Ovary (tissue), 9 donors: ENCODE data around the gene TPST1. TPM values are rescaled to one million over a fixed set of nuclear protein-coding genes. Genes with fewer than 3 reads are reported as not detected.

Source experiments
- DNase-seq, 5 donors: peaks; one replicate each; pipeline ENCODE4 v3.0.0-alpha.2; 2019 to 2020
- H3K27ac ChIP-seq, 2 donors: fragments of 200-600 bp; one replicate each; pipeline versions ENCODE4 v1.5.1 to v1.8.0; 2019 to 2022
- H3K27me3 ChIP-seq: fragments of 200-600 bp; one replicate; pipeline ENCODE4 v1.8.0; 2022
- H3K36me3 ChIP-seq: fragments of 200-600 bp; sonication (generic); one replicate; pipeline ENCODE4 v1.5.1; 2019
- H3K4me1 ChIP-seq: one replicate; pipeline ENCODE4 v1.8.1; 2013; ENCODE audit warnings: mild to moderate bottlenecking, moderate library complexity; ENCODE audit not compliant: insufficient read depth
- H3K4me3 ChIP-seq: fragments of 200-600 bp; sonication (generic); one replicate; pipeline ENCODE4 v1.5.1; 2017
- H3K9me3 ChIP-seq, 2 donors: fragments of 200-600 bp in 1 of 2; sonication (generic) in 1 of 2; one replicate each; pipeline versions ENCODE4 v1.5.1 to v1.8.1; 2013 to 2019; ENCODE audit warnings: mild to moderate bottlenecking in 1 of 2, moderate library complexity in 1 of 2
- CTCF ChIP-seq, 3 donors: fragments of 450-650 bp in 2 of 3; fragments of 200-600 bp in 1 of 3; IDR thresholded peaks; one replicate each; pipeline versions ENCODE4 v1.5.1 to v1.8.0; 2016 to 2022; ENCODE audit warnings: antibody characterized with exemption in 3 of 3, mild to moderate bottlenecking in 1 of 3
- EP300 ChIP-seq: sonication (generic); formaldehyde crosslinking; IDR thresholded peaks from one replicate; pipeline ENCODE4 v1.6.1; 2017; ENCODE audit warnings: antibody characterized with exemption
- POLR2A ChIP-seq: fragments of 450-650 bp; IDR thresholded peaks from one replicate; pipeline ENCODE4 v1.6.1; 2017; ENCODE audit warnings: antibody characterized with exemption, mild to moderate bottlenecking, moderate library complexity
- WGBS, 3 donors: extraction: QIAGEN DNeasy Blood & Tissue Kit in 1 of 3; methylation state at CpG; one replicate each; pipeline versions ENCODE4 v1.1.5 to v1.1.7; 2013 to 2017; 5-methylcytosine and 5-hydroxymethylcytosine counted together
- intact Hi-C, 4 donors: fragments of 100-400 bp; cut with DNase I; formaldehyde crosslinking; loops; one replicate each; pipeline versions ENCODE4 v1.11.0 to v1.15.1; 2022 to 2023
- polyA plus RNA-seq, 2 donors: library from polyadenylated mRNA; stranded (reverse); fragments of 200-250 nt in 1 of 2; fragments of 350-450 nt in 1 of 2; fragmentation: Illumina TruSeq in 1 of 2; extraction: RNeasy Lipid Tissue Mini Kit (QIAGEN cat#74804) in 1 of 2; gene quantifications; one replicate each; pipeline ENCODE4 v1.2.3, GENCODE V29; 2013 to 2014
- total RNA-seq, 7 donors: library from RNA; depleted of rRNA in 2 of 7; stranded (reverse); fragments of >200 nt in 2 of 7; fragmentation: NEBNext Ultra II Directional in 3 of 7; extraction: Animal tissue kit (Norgen Biotek cat#: 25700) in 3 of 7; gene quantifications; one replicate each; pipeline versions ENCODE4 v1.1.0 to v1.2.4, GENCODE V29; 2016 to 2023
- donor health status: DM: no; HTN: no; CAD: no; lungs with moderate emphysema.
- donor health status: DM: no; HTN: no; CAD: no.
- donor health status: Bipolar disorder and iron deficiency.
- donor health status: DM: yes; HTN: yes; CAD: no.
- donor health status: DM: no; HTN: no; CAD: no.
- donor health status: DM: yes; HTN: yes; CAD: no.

The TPST1 gene
- total and polyA plus RNA-seq, 9 donors = 18.9 to 42.6 (median 30.3) TPM

- Histone ChIP-seq H3K4me1 (peaks cover 3% of the 10 kb centered on the region), H3K9me3 (peaks cover 0 to 5% of the 10 kb centered on the region in 2 donors), H3K4me3 (no peak overlapping the region), H3K27ac (no peak overlapping the region), H3K27me3 (no peaks in the 10 kb centered on the region), H3K36me3 (no peaks in the 10 kb centered on the region)
- TF ChIP-seq EP300 (no peak), CTCF (IDR thresholded peaks at IDR 0.05) (no peak), POLR2A (no peak)
- intact Hi-C loops = no loop called here
- DNase-seq = no peak
These were observed 56.8 kb downstream of the TPST1 start for GRCh38 chr7:66261941-66262340.

- Histone ChIP-seq H3K4me1 (no peaks in the 10 kb centered on the region), H3K36me3 (no peaks in the 10 kb centered on the region), H3K4me3 (no peak overlapping the region), H3K27me3 (no peaks in the 10 kb centered on the region), H3K9me3 (peaks cover 0 to 5% of the 10 kb centered on the region in 2 donors), H3K27ac (no peak overlapping the region)
- no peak for TF ChIP-seq POLR2A
- no peak for TF ChIP-seq EP300
- TF ChIP-seq CTCF (IDR thresholded peaks at IDR 0.05) = no peak
- DNase-seq = no peak
- intact Hi-C loops = no loop called here
- 77 to 95% (median 82%) methylated on average over 1 of the region's 1 CpG for WGBS, 3 donors
These were observed 58.8 kb downstream of the TPST1 start for GRCh38 chr7:66263936-66264335.

- Histone ChIP-seq H3K27ac (no peak overlapping the region), H3K4me3 (no peak overlapping the region), H3K27me3 (no peaks in the 10 kb centered on the region), H3K36me3 (no peaks in the 10 kb centered on the region), H3K4me1 (no peaks in the 10 kb centered on the region), H3K9me3 (peaks cover 0 to 5% of the 10 kb centered on the region in 2 donors)
- 97 to 100% (median 100%) methylated on average over 1 of the region's 1 CpG for WGBS, 3 donors
- DNase-seq = no peak
- intact Hi-C loops = no loop called here
- TF ChIP-seq POLR2A = no peak
- no peak for TF ChIP-seq CTCF (IDR thresholded peaks at IDR 0.05)
- no peak for TF ChIP-seq EP300
These were observed 60.4 kb downstream of the TPST1 start for GRCh38 chr7:66265566-66265965.

GRCh38 chr7:66267249-66267648, 62.1 kb downstream of the TPST1 start:
- TF ChIP-seq EP300 = no peak
- TF ChIP-seq CTCF (IDR thresholded peaks at IDR 0.05) = no peak
- no peak for TF ChIP-seq POLR2A
- Histone ChIP-seq H3K27me3 (no peaks in the 10 kb centered on the region), H3K4me1 (no peaks in the 10 kb centered on the region), H3K27ac (peak overlapping the region in 1 of 2 donors; percentile 20), H3K36me3 (no peaks in the 10 kb centered on the region), H3K9me3 (peaks cover 0 to 5% of the 10 kb centered on the region in 2 donors), H3K4me3 (no peak overlapping the region)
- DNase-seq = peak in 3 of 5 donors; percentile 41 to 78 (median 66)
- 7 to 10% (median 7%) methylated on average over 2 of the region's 2 CpGs for WGBS, 3 donors
- intact Hi-C loops = no loop called here

- H3K27ac ChIP-seq = no peak overlapping the region
- intact Hi-C loops = no loop called here
- no peak for TF ChIP-seq EP300
- no peak for TF ChIP-seq CTCF (IDR thresholded peaks at IDR 0.05)
- no peak for TF ChIP-seq POLR2A
- H3K9me3 ChIP-seq = peaks cover 0 to 5% of the 10 kb centered on the region in 2 donors
- H3K4me1 ChIP-seq = no peaks in the 10 kb centered on the region
- 94 to 97% (median 97%) methylated on average over 1 of the region's 1 CpG for WGBS, 3 donors
- DNase-seq = no peak
- H3K4me3 ChIP-seq = no peak overlapping the region
- no peaks in the 10 kb centered on the region for H3K36me3 ChIP-seq
- no peaks in the 10 kb centered on the region for H3K27me3 ChIP-seq
These were observed 64.8 kb downstream of the TPST1 start for GRCh38 chr7:66269978-66270377.
